ENCODE data around the gene TIMP1. TPM values are rescaled to one million over a fixed set of nuclear protein-coding genes. Genes with fewer than 3 reads are reported as not detected.

TIMP1 gene
- total RNA-seq, 1 donor from 2014 or later, result 31.8 TPM

- Histone ChIP-seq H3K27me3 (ENCODE audit: control insufficient read depth in 3 of 3, insufficient read depth in 3 of 3, low read length in 3 of 3) (peaks cover 0 to 6% (median 0%) of the 10 kb centered on the region in 3 donors), H3K9ac (ENCODE audit: low read depth in 1 of 3, low read length in 3 of 3) (no peak overlapping the region)
Observed at GRCh38 chrX:47572773-47573340, 9.4 kb upstream of the TIMP1 start.

DNA sequence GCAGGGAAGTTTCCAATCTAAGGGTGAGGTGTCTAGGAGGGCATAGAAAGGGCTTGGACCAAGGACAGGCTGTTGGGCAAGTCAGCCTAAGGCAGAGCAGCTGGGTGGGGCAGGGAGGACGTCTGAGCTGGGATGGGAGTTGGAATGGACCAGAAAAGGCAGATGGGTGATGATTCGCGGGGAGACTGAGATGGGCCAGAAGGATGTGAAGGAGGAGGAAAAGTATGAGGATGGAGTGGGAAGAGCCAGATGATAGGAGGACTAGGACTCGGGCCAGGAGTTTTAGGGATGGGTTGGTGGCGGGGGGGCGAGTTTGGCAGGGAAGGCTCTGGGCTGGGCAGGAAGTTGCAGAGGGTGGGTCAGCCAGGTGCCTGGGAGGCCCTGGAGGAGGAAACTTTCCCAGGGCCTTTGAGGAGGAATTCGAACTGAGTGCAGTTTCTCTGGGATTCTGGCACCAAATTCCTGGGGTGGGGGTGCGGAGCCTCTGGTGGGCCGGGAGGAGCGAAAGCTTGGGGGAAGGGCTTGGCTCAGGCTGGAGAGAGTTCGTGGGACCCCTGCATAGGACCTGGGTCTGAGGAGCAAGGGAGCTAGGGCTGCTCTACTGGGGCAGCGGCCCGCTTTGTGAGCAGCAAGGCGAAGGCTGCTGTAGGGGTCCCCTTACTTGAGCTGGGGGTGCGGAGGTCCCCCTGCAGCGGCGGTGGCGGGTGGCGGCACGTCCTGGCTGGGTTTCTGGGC is 8.7 kb upstream of the TIMP1 start:
- Histone ChIP-seq H3K27me3 (ENCODE audit: control insufficient read depth in 3 of 3, insufficient read depth in 3 of 3, low read length in 3 of 3) (peaks cover 0 to 4% (median 0%) of the 10 kb centered on the region in 3 donors), H3K9ac (ENCODE audit: low read depth in 1 of 3, low read length in 3 of 3) (peak overlapping the region; percentile 45 to 61 (median 60)), H3K36me3 (ENCODE audit: control insufficient read depth in 3 of 3, insufficient read depth in 3 of 3, low read length in 3 of 3) (peaks cover 17 to 21% (median 20%) of the 10 kb centered on the region in 3 donors), H3K4me1 (ENCODE audit: control insufficient read depth in 3 of 3, insufficient read depth in 3 of 3, low read length in 3 of 3) (peaks cover 0 to 10% (median 3%) of the 10 kb centered on the region in 3 donors), H3K27ac (ENCODE audit: low read depth, low read length) (peak overlapping the region; percentile 44), H3K4me3 (ENCODE audit: low read length in 3 of 3) (peak overlapping the region; percentile 30 to 35 (median 35)), H3K9me3 (ENCODE audit: control insufficient read depth in 3 of 3, low read length in 3 of 3) (peaks cover 0 to 2% (median 0%) of the 10 kb centered on the region in 3 donors)

More at GRCh38 chrX:47572773-47573340, 9.4 kb upstream of the TIMP1 start:
- no peak overlapping the region for H3K4me3 ChIP-seq (ENCODE audit: low read length in 3 of 3)
- no peak overlapping the region for H3K27ac ChIP-seq (ENCODE audit: low read depth, low read length)
- peaks cover 24 to 27% (median 26%) of the 10 kb centered on the region in 3 donors for H3K36me3 ChIP-seq (ENCODE audit: control insufficient read depth in 3 of 3, insufficient read depth in 3 of 3, low read length in 3 of 3)
- peaks cover 0 to 10% (median 3%) of the 10 kb centered on the region in 3 donors for H3K4me1 ChIP-seq (ENCODE audit: control insufficient read depth in 3 of 3, insufficient read depth in 3 of 3, low read length in 3 of 3)
- H3K9me3 ChIP-seq (ENCODE audit: control insufficient read depth in 3 of 3, low read length in 3 of 3), result peaks cover 0 to 2% (median 0%) of the 10 kb centered on the region in 3 donors

DNA sequence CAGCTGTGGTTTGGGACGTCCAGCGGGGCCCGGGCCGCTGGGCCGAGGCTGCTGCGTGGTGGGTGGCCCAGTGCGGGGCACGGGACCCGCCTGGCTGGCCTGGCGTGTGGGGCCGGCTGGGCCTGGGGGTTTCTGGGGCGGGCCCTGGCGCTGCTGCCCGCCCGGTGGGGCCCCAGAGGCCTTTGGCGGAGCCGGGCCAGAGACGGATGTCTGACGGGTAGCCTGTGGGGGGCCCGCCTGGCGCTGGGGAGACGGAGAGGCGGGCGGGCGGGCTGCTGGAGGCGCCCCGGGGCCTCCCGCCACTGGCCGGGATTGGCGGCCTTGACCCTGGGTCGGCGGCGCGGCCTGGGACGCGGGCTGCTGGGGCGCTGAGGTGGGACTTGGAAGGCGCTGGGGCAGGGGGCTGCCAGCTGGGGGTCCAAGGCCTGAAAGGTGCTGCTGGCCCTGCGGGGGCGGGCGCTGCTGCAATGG is 8.1 kb upstream of the TIMP1 start:
- Histone ChIP-seq H3K36me3 (ENCODE audit: control insufficient read depth in 3 of 3, insufficient read depth in 3 of 3, low read length in 3 of 3) (peaks cover 11 to 19% (median 16%) of the 10 kb centered on the region in 3 donors), H3K27ac (ENCODE audit: low read depth, low read length) (peak overlapping the region; percentile 44), H3K4me1 (ENCODE audit: control insufficient read depth in 3 of 3, insufficient read depth in 3 of 3, low read length in 3 of 3) (peaks cover 0 to 13% (median 3%) of the 10 kb centered on the region in 3 donors), H3K9me3 (ENCODE audit: control insufficient read depth in 3 of 3, low read length in 3 of 3) (peaks cover 0 to 2% (median 0%) of the 10 kb centered on the region in 3 donors), H3K4me3 (ENCODE audit: low read length in 3 of 3) (peak overlapping the region in 2 of 3 donors; percentile 35), H3K27me3 (ENCODE audit: control insufficient read depth in 3 of 3, insufficient read depth in 3 of 3, low read length in 3 of 3) (peaks cover 0 to 5% (median 0%) of the 10 kb centered on the region in 3 donors), H3K9ac (ENCODE audit: low read depth in 1 of 3, low read length in 3 of 3) (peak overlapping the region; percentile 45 to 62 (median 61))

- H3K27me3 ChIP-seq (ENCODE audit: control insufficient read depth in 3 of 3, insufficient read depth in 3 of 3, low read length in 3 of 3), result peaks cover 0 to 5% (median 0%) of the 10 kb centered on the region in 3 donors
- peak overlapping the region; percentile 44 for H3K27ac ChIP-seq (ENCODE audit: low read depth, low read length)
- peak overlapping the region in 1 of 3 donors; percentile 13 for H3K4me3 ChIP-seq (ENCODE audit: low read length in 3 of 3)
- H3K4me1 ChIP-seq (ENCODE audit: control insufficient read depth in 3 of 3, insufficient read depth in 3 of 3, low read length in 3 of 3), result peaks cover 0 to 15% (median 3%) of the 10 kb centered on the region in 3 donors
- peak overlapping the region in 1 of 3 donors; percentile 62 for H3K9ac ChIP-seq (ENCODE audit: low read depth in 1 of 3, low read length in 3 of 3)
- H3K9me3 ChIP-seq (ENCODE audit: control insufficient read depth in 3 of 3, low read length in 3 of 3), result peaks cover 0 to 2% (median 0%) of the 10 kb centered on the region in 3 donors
- H3K36me3 ChIP-seq (ENCODE audit: control insufficient read depth in 3 of 3, insufficient read depth in 3 of 3, low read length in 3 of 3), result peaks cover 6 to 15% (median 10%) of the 10 kb centered on the region in 3 donors
Observed at GRCh38 chrX:47574547-47575301, 7.5 kb upstream of the TIMP1 start.

DNA sequence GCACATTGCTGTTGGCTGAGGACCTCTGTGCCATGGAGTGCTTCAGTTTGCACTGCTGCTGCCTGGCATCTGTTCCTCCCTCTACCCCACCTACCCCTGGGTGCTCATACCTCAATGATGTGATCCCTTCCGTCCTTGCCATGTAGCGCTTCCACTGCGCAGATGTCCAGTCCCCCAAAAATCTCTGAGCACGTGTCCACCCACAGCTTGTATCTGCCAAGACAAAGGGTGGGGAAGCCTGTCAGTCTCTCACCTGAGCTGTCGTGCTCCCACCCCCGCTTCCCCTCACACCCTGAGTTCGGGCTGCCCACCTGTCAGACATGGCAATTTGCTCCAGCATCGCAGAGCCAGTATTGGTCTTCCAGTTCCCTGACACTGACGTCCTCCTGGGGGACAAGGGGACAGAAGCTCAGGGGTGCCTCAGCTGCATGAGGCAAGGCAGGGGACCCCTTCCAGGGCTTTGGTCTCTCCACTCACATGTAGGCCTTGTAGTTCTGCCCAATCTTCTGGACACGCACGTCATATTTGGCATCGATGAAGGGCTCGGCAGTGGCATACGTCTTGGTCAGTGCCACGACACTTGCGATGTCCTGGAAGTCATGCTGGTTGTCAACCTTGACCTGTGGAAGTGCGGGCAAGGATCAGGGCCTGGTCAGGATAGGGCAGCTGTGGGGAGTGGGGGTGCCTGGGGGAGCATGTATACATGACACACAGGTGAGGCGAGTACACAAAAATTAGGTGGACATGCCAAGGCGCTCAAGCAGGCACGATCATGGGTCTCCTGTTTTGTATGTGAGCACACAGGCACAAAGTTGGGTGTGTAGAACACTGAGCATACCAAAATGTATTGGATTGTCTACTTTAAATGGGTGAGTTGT is 6.0 kb upstream of the TIMP1 start:
- Histone ChIP-seq H3K4me3 (ENCODE audit: low read length in 3 of 3) (no peak overlapping the region), H3K36me3 (ENCODE audit: control insufficient read depth in 3 of 3, insufficient read depth in 3 of 3, low read length in 3 of 3) (peaks cover 2 to 3% (median 2%) of the 10 kb centered on the region in 3 donors), H3K9me3 (ENCODE audit: control insufficient read depth in 3 of 3, low read length in 3 of 3) (peaks cover 0 to 2% (median 0%) of the 10 kb centered on the region in 3 donors), H3K4me1 (ENCODE audit: control insufficient read depth in 3 of 3, insufficient read depth in 3 of 3, low read length in 3 of 3) (peaks cover 0 to 15% (median 3%) of the 10 kb centered on the region in 3 donors), H3K9ac (ENCODE audit: low read depth in 1 of 3, low read length in 3 of 3) (no peak overlapping the region), H3K27me3 (ENCODE audit: control insufficient read depth in 3 of 3, insufficient read depth in 3 of 3, low read length in 3 of 3) (peaks cover 0 to 5% (median 0%) of the 10 kb centered on the region in 3 donors), H3K27ac (ENCODE audit: low read depth, low read length) (no peak overlapping the region)

DNA sequence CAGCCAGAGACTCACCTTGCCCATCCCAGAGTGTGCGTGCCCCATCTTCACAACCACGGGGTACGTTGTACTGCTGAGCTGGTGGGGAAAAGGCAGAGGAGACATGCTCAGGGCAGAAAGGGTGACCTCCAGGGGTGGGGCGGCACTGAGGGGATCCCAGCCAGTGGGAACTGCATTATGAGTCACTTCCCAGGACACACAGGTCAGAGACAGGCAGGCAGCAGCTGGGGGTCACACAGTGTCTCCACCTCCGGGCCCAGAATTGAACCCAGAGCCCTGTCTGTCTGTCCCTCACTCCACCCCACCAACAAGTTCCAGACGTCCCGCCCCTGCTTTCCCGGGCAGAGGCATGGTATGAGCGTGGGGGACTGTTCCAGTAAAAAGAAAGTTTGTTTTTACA is 4.8 kb upstream of the TIMP1 start:
- Histone ChIP-seq H3K9ac (ENCODE audit: low read depth in 1 of 3, low read length in 3 of 3) (no peak overlapping the region), H3K9me3 (ENCODE audit: control insufficient read depth in 3 of 3, low read length in 3 of 3) (peaks cover 0 to 2% (median 0%) of the 10 kb centered on the region in 3 donors), H3K4me3 (ENCODE audit: low read length in 3 of 3) (no peak overlapping the region), H3K27ac (ENCODE audit: low read depth, low read length) (no peak overlapping the region), H3K27me3 (ENCODE audit: control insufficient read depth in 3 of 3, insufficient read depth in 3 of 3, low read length in 3 of 3) (peaks cover 0 to 5% (median 0%) of the 10 kb centered on the region in 3 donors), H3K36me3 (ENCODE audit: control insufficient read depth in 3 of 3, insufficient read depth in 3 of 3, low read length in 3 of 3) (no peaks in the 10 kb centered on the region), H3K4me1 (ENCODE audit: control insufficient read depth in 3 of 3, insufficient read depth in 3 of 3, low read length in 3 of 3) (peaks cover 0 to 21% (median 3%) of the 10 kb centered on the region in 3 donors)

GRCh38 chrX:47577901-47578300 is 4.3 kb upstream of the TIMP1 start:
- Histone ChIP-seq H3K9ac (ENCODE audit: low read depth in 1 of 3, low read length in 3 of 3) (no peak overlapping the region), H3K4me1 (ENCODE audit: control insufficient read depth in 3 of 3, insufficient read depth in 3 of 3, low read length in 3 of 3) (peaks cover 0 to 21% (median 2%) of the 10 kb centered on the region in 3 donors), H3K4me3 (ENCODE audit: low read length in 3 of 3) (no peak overlapping the region), H3K27me3 (ENCODE audit: control insufficient read depth in 3 of 3, insufficient read depth in 3 of 3, low read length in 3 of 3) (peaks cover 0 to 5% (median 0%) of the 10 kb centered on the region in 3 donors), H3K36me3 (ENCODE audit: control insufficient read depth in 3 of 3, insufficient read depth in 3 of 3, low read length in 3 of 3) (no peaks in the 10 kb centered on the region), H3K27ac (ENCODE audit: low read depth, low read length) (no peak overlapping the region), H3K9me3 (ENCODE audit: control insufficient read depth in 3 of 3, low read length in 3 of 3) (peaks cover 0 to 2% (median 0%) of the 10 kb centered on the region in 3 donors)

GRCh38 chrX:47578692-47579091 is 3.5 kb upstream of the TIMP1 start:
- Histone ChIP-seq H3K27me3 (ENCODE audit: control insufficient read depth in 3 of 3, insufficient read depth in 3 of 3, low read length in 3 of 3) (peaks cover 0 to 5% (median 0%) of the 10 kb centered on the region in 3 donors), H3K9ac (ENCODE audit: low read depth in 1 of 3, low read length in 3 of 3) (no peak overlapping the region), H3K27ac (ENCODE audit: low read depth, low read length) (no peak overlapping the region), H3K4me3 (ENCODE audit: low read length in 3 of 3) (no peak overlapping the region), H3K9me3 (ENCODE audit: control insufficient read depth in 3 of 3, low read length in 3 of 3) (peaks cover 0 to 2% (median 0%) of the 10 kb centered on the region in 3 donors), H3K4me1 (ENCODE audit: control insufficient read depth in 3 of 3, insufficient read depth in 3 of 3, low read length in 3 of 3) (peaks cover 0 to 17% (median 0%) of the 10 kb centered on the region in 3 donors), H3K36me3 (ENCODE audit: control insufficient read depth in 3 of 3, insufficient read depth in 3 of 3, low read length in 3 of 3) (no peaks in the 10 kb centered on the region)

DNA sequence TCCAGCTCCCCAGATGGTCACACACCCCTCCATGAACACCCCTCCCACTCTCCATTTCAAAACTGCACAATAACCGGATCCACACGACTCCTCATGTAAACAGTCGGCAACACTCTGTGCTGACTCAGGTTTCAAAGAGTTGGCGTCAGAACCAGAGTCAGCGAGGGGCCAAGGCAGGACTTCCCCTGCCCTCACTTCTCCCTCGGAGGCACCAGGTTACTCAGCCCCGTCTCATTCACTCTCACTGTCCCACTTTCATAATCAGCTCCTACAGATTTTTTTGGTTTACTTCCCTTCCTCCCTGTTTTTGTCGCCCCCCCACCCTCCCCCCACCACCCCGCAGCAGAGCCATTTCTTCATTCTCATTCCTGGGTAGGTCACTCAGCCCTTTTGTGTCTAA is 2.7 kb upstream of the TIMP1 start:
- Histone ChIP-seq H3K4me3 (ENCODE audit: low read length in 3 of 3) (no peak overlapping the region), H3K4me1 (ENCODE audit: control insufficient read depth in 3 of 3, insufficient read depth in 3 of 3, low read length in 3 of 3) (peaks cover 0 to 15% (median 0%) of the 10 kb centered on the region in 3 donors), H3K9me3 (ENCODE audit: control insufficient read depth in 3 of 3, low read length in 3 of 3) (peaks cover 0 to 2% (median 0%) of the 10 kb centered on the region in 3 donors), H3K36me3 (ENCODE audit: control insufficient read depth in 3 of 3, insufficient read depth in 3 of 3, low read length in 3 of 3) (no peaks in the 10 kb centered on the region), H3K27me3 (ENCODE audit: control insufficient read depth in 3 of 3, insufficient read depth in 3 of 3, low read length in 3 of 3) (peaks cover 0 to 5% (median 0%) of the 10 kb centered on the region in 3 donors), H3K27ac (ENCODE audit: low read depth, low read length) (no peak overlapping the region), H3K9ac (ENCODE audit: low read depth in 1 of 3, low read length in 3 of 3) (no peak overlapping the region)
